ENCODE measurements around the gene CHP2.

Gene CHP2

GRCh38 chr16:23754594-23755483 lies at the start of gene CHP2:
CHP2 (plus strand) TSS chr16:23755026; CDS start chr16:23755050, 24 bp downstream.
- H3K4me3 ChIP-seq (replicated peaks; ENCODE audit: low read depth, low read length), result peak within 1 kb of the TSS; percentile 3
- TF ChIP-seq CTCF (IDR thresholded peaks at IDR 0.05; ENCODE audit: low read length, missing control alignments), result no peak
- DNase-seq (ENCODE audit: low read depth), result no peak

GRCh38 chr16:23705517-23705902 lies 49.3 kb upstream of the CHP2 start:
- no peak overlapping the region for H3K4me3 ChIP-seq (replicated peaks; ENCODE audit: low read depth, low read length)
- no peak for TF ChIP-seq CTCF (IDR thresholded peaks at IDR 0.05; ENCODE audit: low read length, missing control alignments)
- no peak for DNase-seq (ENCODE audit: low read depth)

GRCh38 chr16:23706439-23706838 lies 48.4 kb upstream of the CHP2 start:
- DNase-seq (ENCODE audit: low read depth), result no peak
- no peak for TF ChIP-seq CTCF (IDR thresholded peaks at IDR 0.05; ENCODE audit: low read length, missing control alignments)
- no peak overlapping the region for H3K4me3 ChIP-seq (replicated peaks; ENCODE audit: low read depth, low read length)

- TF ChIP-seq CTCF (IDR thresholded peaks at IDR 0.05; ENCODE audit: low read length, missing control alignments), result no peak
- DNase-seq (ENCODE audit: low read depth), result no peak
- no peak overlapping the region for H3K4me3 ChIP-seq (replicated peaks; ENCODE audit: low read depth, low read length)
Observed at GRCh38 chr16:23709536-23709935, 45.3 kb upstream of the CHP2 start.

- no peak overlapping the region for H3K4me3 ChIP-seq (replicated peaks; ENCODE audit: low read depth, low read length)
- TF ChIP-seq CTCF (IDR thresholded peaks at IDR 0.05; ENCODE audit: low read length, missing control alignments), result no peak
Observed at GRCh38 chr16:23710008-23710407, 44.8 kb upstream of the CHP2 start.

GRCh38 chr16:23710504-23710903 lies 44.3 kb upstream of the CHP2 start:
- no peak for DNase-seq (ENCODE audit: low read depth)
- no peak overlapping the region for H3K4me3 ChIP-seq (replicated peaks; ENCODE audit: low read depth, low read length)
- TF ChIP-seq CTCF (IDR thresholded peaks at IDR 0.05; ENCODE audit: low read length, missing control alignments), result no peak

More at GRCh38 chr16:23710008-23710407, 44.8 kb upstream of the CHP2 start:
- no peak for DNase-seq (ENCODE audit: low read depth)

GRCh38 chr16:23711785-23712184 lies 43.0 kb upstream of the CHP2 start:
- H3K4me3 ChIP-seq (replicated peaks; ENCODE audit: low read depth, low read length), result no peak overlapping the region
- no peak for TF ChIP-seq CTCF (IDR thresholded peaks at IDR 0.05; ENCODE audit: low read length, missing control alignments)
- no peak for DNase-seq (ENCODE audit: low read depth)
